GM23338 (cell line): ENCODE data around the gene WDR37. TPM values are rescaled to one million over a fixed set of nuclear protein-coding genes. Genes with fewer than 3 reads are reported as not detected.

Source experiments
- ATAC-seq: fragments of 200-7000 bp; cut with Tn5 transposase; 3 replicates; pipeline ENCODE4 v1.9.1; 2020
- DNase-seq: peaks from one replicate; pipeline ENCODE4 v3.0.0-alpha.2; 2015; ENCODE audit warnings: low spot score
- H2AFZ ChIP-seq: fragments of 200-600 bp; sonication (generic); 2 replicates; pipeline ENCODE4 v1.8.0; 2016; ENCODE audit warnings: antibody characterized with exemption, mild to moderate bottlenecking, moderate library complexity
- H3F3A ChIP-seq: fragments of 200-600 bp; sonication (generic); replicated peaks from 2 replicates; pipeline ENCODE4 v1.8.0; 2017; ENCODE audit warnings: antibody characterized with exemption, mixed run types, low read depth
- H3K27ac ChIP-seq: fragments of 200-600 bp; sonication (generic); 2 replicates; pipeline ENCODE4 v1.6.1; 2016; ENCODE audit warnings: low read depth
- H3K27me3 ChIP-seq: fragments of 200-600 bp; sonication (generic); 2 replicates; pipeline ENCODE4 v1.8.0; 2016; ENCODE audit warnings: mild to moderate bottlenecking, mixed run types, moderate library complexity; ENCODE audit not compliant: insufficient read depth
- H3K36me3 ChIP-seq: fragments of 200-600 bp; sonication (generic); 2 replicates; pipeline ENCODE4 v1.8.0; 2016; ENCODE audit warnings: mild to moderate bottlenecking; ENCODE audit not compliant: insufficient read depth
- H3K4me1 ChIP-seq: fragments of 200-600 bp; sonication (generic); 2 replicates; pipeline ENCODE4 v1.8.0; 2016; ENCODE audit warnings: mild to moderate bottlenecking, moderate library complexity; ENCODE audit not compliant: insufficient read depth
- H3K4me2 ChIP-seq: fragments of 200-600 bp; sonication (generic); 2 replicates; pipeline ENCODE4 v1.7.1; 2017; ENCODE audit warnings: mixed run types
- H3K4me3 ChIP-seq: fragments of 200-600 bp; sonication (generic); 2 replicates; pipeline ENCODE4 v1.6.1; 2016; ENCODE audit warnings: mixed run types
- H3K79me2 ChIP-seq: fragments of 200-600 bp; sonication (generic); replicated peaks from 2 replicates; pipeline ENCODE4 v1.8.0; 2017; ENCODE audit warnings: mild to moderate bottlenecking; ENCODE audit not compliant: insufficient read depth
- H3K9me2 ChIP-seq: fragments of 200-600 bp; sonication (generic); 2 replicates; pipeline ENCODE4 v1.8.0; 2017; ENCODE audit not compliant: insufficient read depth
- H4K20me1 ChIP-seq: fragments of 200-600 bp; sonication (generic); replicated peaks from 2 replicates; pipeline ENCODE4 v1.8.0; 2017; ENCODE audit warnings: mild to moderate bottlenecking; ENCODE audit not compliant: insufficient read depth
- H3K27ac Mint-ChIP-seq: 2 replicates; pipeline ENCODE4 v1.8.0; 2020; ENCODE audit warnings: inconsistent platforms, mild to moderate bottlenecking, moderate library complexity, mixed read lengths
- H3K27me3 Mint-ChIP-seq: 3 replicates; pipeline ENCODE4 v1.8.0; 2022; ENCODE audit warnings: low read depth, mild to moderate bottlenecking, moderate library complexity, mixed read lengths, inconsistent platforms; ENCODE audit not compliant: insufficient read depth, poor library complexity
- H3K36me3 Mint-ChIP-seq: 3 replicates; pipeline ENCODE4 v1.8.0; 2021; ENCODE audit warnings: low read depth, mild to moderate bottlenecking, inconsistent platforms, moderate library complexity, mixed read lengths
- H3K4me1 Mint-ChIP-seq: 3 replicates; pipeline ENCODE4 v1.8.0; 2020; ENCODE audit warnings: mild to moderate bottlenecking, inconsistent platforms, mixed read lengths
- H3K4me3 Mint-ChIP-seq: 3 replicates; pipeline ENCODE4 v1.8.0; 2021; ENCODE audit warnings: moderate library complexity, mild to moderate bottlenecking, inconsistent platforms, mixed read lengths
- H3K9me3 Mint-ChIP-seq: 3 replicates; pipeline ENCODE4 v1.8.0; 2020; ENCODE audit warnings: moderate library complexity, mild to moderate bottlenecking, inconsistent platforms, mixed read lengths
- CREB1 ChIP-seq: fragments of 250-450 bp; sonication (Bioruptor Pico); IDR thresholded peaks from 2 replicates; pipeline ENCODE4 v1.5.0; 2020; ENCODE audit warnings: low read depth, mild to moderate bottlenecking, moderate library complexity
- CTCF ChIP-seq, 2 experiments: fragments of 200-600 bp in 1 of 2; sonication (generic) in 1 of 2; conservative IDR thresholded peaks; 2 replicates each; pipeline versions ENCODE4 v1.5.1 to v1.6.1; 2016 to 2017; ENCODE audit warnings: antibody characterized with exemption in 2 of 2, low read depth in 2 of 2, mild to moderate bottlenecking in 2 of 2, moderate library complexity in 1 of 2
- EZH2phosphoT487 ChIP-seq: fragments of 200-600 bp; sonication (generic); IDR thresholded peaks from one replicate; pipeline ENCODE4 v1.8.1; 2018; ENCODE audit warnings: antibody characterized with exemption; ENCODE audit not compliant: unreplicated experiment
- NANOG ChIP-seq: IDR thresholded peaks from 2 replicates; pipeline ENCODE4 v1.6.1; 2016; ENCODE audit warnings: antibody characterized with exemption, borderline replicate concordance
- REST ChIP-seq: IDR thresholded peaks from one replicate; pipeline ENCODE4 v1.6.1; 2018; ENCODE audit warnings: antibody characterized with exemption; ENCODE audit not compliant: unreplicated experiment
- STAT1 ChIP-seq: IDR thresholded peaks from one replicate; pipeline ENCODE4 v1.6.1; 2016; ENCODE audit warnings: antibody characterized with exemption; ENCODE audit not compliant: unreplicated experiment
- ZNF114 ChIP-seq: fragments of 250-450 bp; sonication (Bioruptor Pico); IDR thresholded peaks from 2 replicates; pipeline ENCODE4 v1.5.0; 2020; ENCODE audit warnings: mild to moderate bottlenecking, moderate library complexity
- ZNF331 ChIP-seq: fragments of 250-450 bp; sonication (Bioruptor Pico); IDR thresholded peaks from 2 replicates; pipeline ENCODE4 v1.5.0; 2020; ENCODE audit warnings: low read depth, mild to moderate bottlenecking, moderate library complexity
- ZNF462 ChIP-seq: fragments of 250-450 bp; sonication (Bioruptor Pico); IDR thresholded peaks from 2 replicates; pipeline ENCODE4 v1.5.0; 2020; ENCODE audit warnings: mild to moderate bottlenecking, moderate library complexity
- polyA plus RNA-seq: library from polyadenylated mRNA; unstranded; fragments of >200 nt; fragmentation: Nextera tagmentation; extraction: Ambion mirVana; gene quantifications from 2 replicates; pipeline ENCODE4 v1.2.1, GENCODE V29; 2016
- total RNA-seq: library from RNA; depleted of rRNA; stranded (reverse); fragments of >200 nt; shearing (Covaris generic); gene quantifications from 2 replicates; pipeline ENCODE4 v1.2.3, GENCODE V29; 2014

WDR37 gene
- total and polyA plus RNA-seq, 2 experiments from 2014 or later, result 6.0 to 10.2 TPM

- no peak for DNase-seq
Measured at GRCh38 chr10:1116051-1116450, 59.9 kb downstream of the WDR37 start.

More at GRCh38 chr10:1116051-1116450, 59.9 kb downstream of the WDR37 start:
- H3K36me3 ChIP-seq, result no peaks in the 10 kb centered on the region; the same call in 1 of the 2 replicates
- H3K27ac ChIP-seq, result no peak overlapping the region
- no peak overlapping the region for H3K4me3 ChIP-seq
- no peak overlapping the region for H3K4me3 Mint-ChIP-seq
- H3K4me1 ChIP-seq, result peaks cover 11% of the 10 kb centered on the region
- H3F3A ChIP-seq, result no peaks in the 10 kb centered on the region
- no peaks in the 10 kb centered on the region for H3K27me3 ChIP-seq
- H3K4me2 ChIP-seq, result no peak overlapping the region
- TF ChIP-seq EZH2phosphoT487 (no peak), CREB1 (CRISPR knock-in tag) (no peak), ZNF114 (CRISPR knock-in tag) (no peak), STAT1 (no peak), ZNF462 (CRISPR knock-in tag) (no peak), ZNF331 (CRISPR knock-in tag) (no peak), NANOG (no peak), CTCF (conservative IDR thresholded peaks at IDR 0.05; ENCODE audit: low read depth in 2 of 2) (no peak), REST (no peak)
- H3K27me3 Mint-ChIP-seq, result peaks cover 4% of the 10 kb centered on the region
- no peaks in the 10 kb centered on the region for H3K9me3 Mint-ChIP-seq
- H3K27ac Mint-ChIP-seq, result no peak overlapping the region
- peaks cover 5% of the 10 kb centered on the region; the same call in 1 of the 2 replicates for H3K9me2 ChIP-seq
- no peaks in the 10 kb centered on the region; the same call in 1 of the 2 replicates for H4K20me1 ChIP-seq
- no peak overlapping the region for H2AFZ ChIP-seq
- peaks cover 23% of the 10 kb centered on the region for H3K4me1 Mint-ChIP-seq
- peaks cover 5% of the 10 kb centered on the region; the same call in 1 of the 2 replicates for H3K79me2 ChIP-seq
- no peak for ATAC-seq
- peaks cover 15% of the 10 kb centered on the region for H3K36me3 Mint-ChIP-seq
